IPS-18c (cell line): ENCODE data around the gene B3GNT5.
A peak's percentile ranks its signal among the peaks of the same experiment; 100 is the strongest.

Experiments used
- H3K4me3 ChIP-seq: 2 replicates; pipeline ENCODE4 v1.7.0; 2013; ENCODE audit warnings: low read depth, mild to moderate bottlenecking, low read length, moderate library complexity; ENCODE audit not compliant: insufficient read depth
- H3K9me3 ChIP-seq: one replicate; pipeline ENCODE4 v1.6.1; 2013; ENCODE audit warnings: mild to moderate bottlenecking, low read length, moderate library complexity; ENCODE audit not compliant: control insufficient read depth, insufficient read depth

The B3GNT5 gene

GRCh38 chr3:183254487-183255347 lies 1.7 kb downstream of the B3GNT5 start:
- Histone ChIP-seq H3K4me3 (peak overlapping the region; percentile 86), H3K9me3 (no peaks in the 10 kb centered on the region)

GRCh38 chr3:183255348-183255730 lies 2.3 kb downstream of the B3GNT5 start:
- Histone ChIP-seq H3K9me3 (no peaks in the 10 kb centered on the region), H3K4me3 (peak overlapping the region; percentile 38)

GRCh38 chr3:183259087-183259486 lies 6.0 kb downstream of the B3GNT5 start:
- Histone ChIP-seq H3K9me3 (no peaks in the 10 kb centered on the region), H3K4me3 (no peak overlapping the region)

- Histone ChIP-seq H3K9me3 (no peaks in the 10 kb centered on the region), H3K4me3 (no peak overlapping the region)
Measured at GRCh38 chr3:183259621-183260020, 6.6 kb downstream of the B3GNT5 start.

- no peak overlapping the region for H3K4me3 ChIP-seq
Measured at GRCh38 chr3:183260167-183260904, 7.3 kb downstream of the B3GNT5 start.

GRCh38 chr3:183261151-183261724 lies 8.2 kb downstream of the B3GNT5 start:
- H3K4me3 ChIP-seq: no peak overlapping the region
- H3K9me3 ChIP-seq: no peaks in the 10 kb centered on the region

More at GRCh38 chr3:183260167-183260904, 7.3 kb downstream of the B3GNT5 start:
- H3K9me3 ChIP-seq: no peaks in the 10 kb centered on the region

- H3K4me3 ChIP-seq: no peak overlapping the region
- no peaks in the 10 kb centered on the region for H3K9me3 ChIP-seq
Measured at GRCh38 chr3:183262875-183263378, 9.9 kb downstream of the B3GNT5 start.

GRCh38 chr3:183264268-183264667 lies 11.2 kb downstream of the B3GNT5 start:
- Histone ChIP-seq H3K4me3 (no peak overlapping the region), H3K9me3 (no peaks in the 10 kb centered on the region)

- H3K4me3 ChIP-seq: peak overlapping the region; percentile 38
Measured at GRCh38 chr3:183265157-183265642, 12.1 kb downstream of the B3GNT5 start.

GRCh38 chr3:183265834-183266417 lies 12.9 kb downstream of the B3GNT5 start:
- no peak overlapping the region for H3K4me3 ChIP-seq
- H3K9me3 ChIP-seq: no peaks in the 10 kb centered on the region

More at GRCh38 chr3:183265157-183265642, 12.1 kb downstream of the B3GNT5 start:
- no peaks in the 10 kb centered on the region for H3K9me3 ChIP-seq

GRCh38 chr3:183266454-183266853 lies 13.4 kb downstream of the B3GNT5 start:
- no peak overlapping the region for H3K4me3 ChIP-seq
- H3K9me3 ChIP-seq: no peaks in the 10 kb centered on the region

- no peak overlapping the region for H3K4me3 ChIP-seq
- no peaks in the 10 kb centered on the region for H3K9me3 ChIP-seq
Measured at GRCh38 chr3:183267140-183267539, 14.1 kb downstream of the B3GNT5 start.

GRCh38 chr3:183268366-183268765 lies 15.3 kb downstream of the B3GNT5 start:
- no peak overlapping the region for H3K4me3 ChIP-seq
- H3K9me3 ChIP-seq: no peaks in the 10 kb centered on the region

GRCh38 chr3:183269345-183269744 lies 16.3 kb downstream of the B3GNT5 start:
- H3K9me3 ChIP-seq: no peaks in the 10 kb centered on the region
- no peak overlapping the region for H3K4me3 ChIP-seq

- Histone ChIP-seq H3K9me3 (no peaks in the 10 kb centered on the region), H3K4me3 (no peak overlapping the region)
Measured at GRCh38 chr3:183270344-183270743, 17.3 kb downstream of the B3GNT5 start.

- H3K9me3 ChIP-seq: no peaks in the 10 kb centered on the region
Measured at GRCh38 chr3:183272142-183272541, 19.1 kb downstream of the B3GNT5 start.

GRCh38 chr3:183272791-183273190 lies 19.7 kb downstream of the B3GNT5 start:
- H3K9me3 ChIP-seq: no peaks in the 10 kb centered on the region
- no peak overlapping the region for H3K4me3 ChIP-seq

More at GRCh38 chr3:183272142-183272541, 19.1 kb downstream of the B3GNT5 start:
- H3K4me3 ChIP-seq: no peak overlapping the region
